HG03064 (cell line): Measurements from ENCODE around the gene AGPAT2.
A peak's percentile ranks its signal among the peaks of the same experiment; 100 is the strongest.

Experiments
- ATAC-seq: cut with Tn5 transposase; IDR thresholded peaks from one replicate; pipeline ENCODE4 v1.9.1; 2021; ENCODE audit warnings: low read depth; ENCODE audit not compliant: unreplicated experiment

AGPAT2 gene

GRCh38 chr9:136703276-136703860 is 16.1 kb upstream of the AGPAT2 start:
- ATAC-seq: no peak

GRCh38 chr9:136701668-136702053 is 14.4 kb upstream of the AGPAT2 start:
- no peak for ATAC-seq

DNA sequence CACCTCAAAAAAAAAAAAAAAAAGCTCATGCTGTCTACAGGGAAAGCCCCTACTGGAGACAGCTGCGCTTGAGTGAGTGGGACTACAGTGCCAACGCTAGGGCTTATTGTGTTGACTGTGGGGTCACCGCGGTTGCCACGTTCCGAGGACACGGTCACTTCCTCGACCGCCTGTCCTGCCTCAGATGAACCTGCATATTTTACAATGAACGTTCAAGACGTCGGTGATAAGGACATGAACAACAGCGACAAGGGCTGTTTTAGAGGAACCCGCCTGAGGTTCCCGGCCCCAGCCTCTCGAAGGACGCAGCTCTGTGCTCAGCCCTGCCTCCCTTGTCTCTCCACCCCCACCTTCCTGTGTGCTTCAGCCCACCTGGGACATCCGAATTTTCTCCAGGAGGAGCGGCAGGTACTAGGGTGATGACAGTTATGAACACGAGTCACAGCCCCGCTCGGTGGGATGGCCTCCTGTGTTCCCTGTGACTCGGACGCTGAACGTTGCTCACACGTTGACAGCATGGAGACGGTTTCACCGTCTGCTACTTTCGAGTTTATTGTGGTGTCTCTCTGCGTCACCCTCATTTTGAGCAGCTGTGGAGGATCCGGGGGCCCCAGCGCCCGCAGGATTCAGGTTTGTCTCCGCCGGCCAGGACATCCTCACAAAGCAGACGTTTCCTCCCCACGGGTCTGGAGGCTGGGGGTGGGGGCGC is 13.9 kb upstream of the AGPAT2 start:
- ATAC-seq: peak; percentile 51

GRCh38 chr9:136700304-136700703 is 13.0 kb upstream of the AGPAT2 start:
- no peak for ATAC-seq

GRCh38 chr9:136698635-136699246 is 11.5 kb upstream of the AGPAT2 start:
- no peak for ATAC-seq

GRCh38 chr9:136697821-136698526 is 10.7 kb upstream of the AGPAT2 start:
- no peak for ATAC-seq

GRCh38 chr9:136697146-136697820 is 10.0 kb upstream of the AGPAT2 start:
- ATAC-seq: no peak

- no peak for ATAC-seq
Observed at GRCh38 chr9:136696502-136696901, 9.2 kb upstream of the AGPAT2 start.

DNA sequence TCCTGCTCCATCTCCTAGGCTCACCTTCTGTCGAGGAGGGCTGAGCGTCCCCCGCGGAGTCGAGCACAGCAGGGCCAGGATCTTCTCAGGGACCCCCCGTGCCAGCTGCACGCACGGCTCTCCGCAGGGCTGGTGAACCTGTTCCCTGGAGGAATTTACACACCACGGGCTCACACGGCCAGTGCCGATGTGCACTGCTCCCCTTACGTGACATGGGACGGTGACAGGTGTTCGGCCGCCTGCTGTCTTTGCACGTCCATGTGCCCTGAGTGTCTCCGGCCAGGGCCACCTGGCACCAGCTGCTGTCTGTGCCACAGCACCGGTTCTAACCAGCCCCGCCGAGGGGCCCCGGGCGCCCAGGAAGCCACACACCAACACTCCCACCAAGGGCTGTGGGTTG is 8.7 kb upstream of the AGPAT2 start:
- ATAC-seq: no peak

DNA sequence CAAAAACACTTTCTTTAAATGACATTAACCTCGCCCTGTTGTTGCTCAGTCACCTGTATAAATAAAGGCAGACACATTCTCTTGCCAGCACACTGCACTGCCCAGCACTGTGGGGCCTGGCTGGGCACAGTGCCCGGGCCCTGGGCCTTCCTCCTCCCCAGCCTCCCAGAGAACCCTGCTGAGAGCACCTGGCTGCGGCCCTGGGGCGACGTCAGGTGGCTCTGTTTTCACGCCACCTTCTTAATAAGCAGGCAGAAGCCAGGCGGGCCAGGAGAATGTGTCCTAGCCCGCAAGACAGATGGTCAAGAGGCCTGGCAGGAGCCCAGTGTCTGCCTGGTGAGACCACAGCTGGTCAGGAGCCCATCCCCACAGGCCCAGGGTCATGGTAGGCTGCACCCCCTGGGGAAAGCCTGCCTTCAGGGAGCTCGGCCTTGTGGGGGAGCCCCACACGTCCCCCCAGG is 8.2 kb upstream of the AGPAT2 start:
- no peak for ATAC-seq

- ATAC-seq: no peak
Observed at GRCh38 chr9:136694872-136695247, 7.6 kb upstream of the AGPAT2 start.

DNA sequence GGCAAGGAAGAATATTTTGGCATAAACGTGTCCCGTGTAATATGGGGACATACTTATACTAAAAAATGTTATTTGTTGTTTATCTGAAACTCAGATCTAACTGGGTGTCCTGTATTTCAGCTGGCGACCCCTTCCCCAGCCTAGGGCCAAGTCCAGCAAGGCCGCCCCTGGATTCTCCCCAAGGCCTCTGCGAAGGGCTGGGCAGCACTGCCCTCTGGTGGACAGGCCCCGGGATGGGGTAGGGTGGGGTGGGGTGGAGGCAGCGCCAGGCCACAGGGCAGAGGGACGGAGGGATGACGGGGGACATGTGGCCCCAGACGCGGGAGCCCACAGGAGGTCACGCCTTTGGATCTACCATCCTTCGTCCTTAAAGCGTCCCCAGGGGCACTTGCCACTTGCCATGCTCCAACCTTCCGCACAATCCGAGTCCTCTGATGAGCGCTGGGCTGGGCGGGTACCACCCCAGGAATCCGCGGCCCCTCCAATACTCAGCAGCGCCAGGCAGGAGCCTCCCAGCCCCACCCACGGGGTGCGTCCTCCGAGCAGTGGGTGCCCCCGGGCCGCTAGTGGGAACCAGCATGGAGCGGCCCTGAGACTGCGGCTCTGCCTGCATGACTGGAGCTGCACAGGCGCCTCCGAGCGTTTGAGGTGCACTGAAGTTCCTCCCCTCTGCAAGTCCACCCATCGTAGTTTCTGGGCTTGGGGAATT is 7.1 kb upstream of the AGPAT2 start:
- ATAC-seq: no peak

DNA sequence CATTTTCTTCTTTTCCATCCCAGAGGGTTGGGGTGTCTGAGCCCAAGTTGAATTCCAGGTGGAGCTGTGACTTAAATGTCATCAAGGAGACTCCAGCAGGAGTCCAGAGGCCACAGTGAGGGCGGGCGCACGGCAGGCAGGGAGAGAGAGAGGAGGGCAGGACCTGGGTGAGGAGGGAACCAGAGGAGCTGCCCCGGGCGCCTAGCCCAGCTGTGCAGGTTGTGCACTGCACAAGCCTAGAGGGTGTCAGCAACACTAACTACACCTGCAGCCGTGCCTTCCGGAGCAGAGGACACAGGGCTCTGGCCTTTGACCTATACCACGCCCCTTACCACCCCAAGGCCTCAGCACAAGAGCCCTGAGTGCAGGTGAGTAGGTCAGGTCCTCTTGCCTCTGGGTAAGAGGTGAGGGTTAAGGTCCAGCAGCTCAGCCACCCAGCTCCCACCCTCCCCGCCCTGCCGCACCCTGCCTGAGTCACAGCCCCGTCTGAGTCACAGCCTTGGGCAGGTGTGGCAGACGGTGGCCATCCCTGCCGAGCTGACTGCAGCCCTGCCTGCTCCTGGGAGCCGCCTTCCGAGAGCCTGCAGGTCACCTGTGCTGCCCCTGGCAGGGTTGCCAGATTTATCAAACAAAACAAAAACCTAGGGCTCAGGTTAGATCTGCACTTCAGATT is 6.4 kb upstream of the AGPAT2 start:
- no peak for ATAC-seq

GRCh38 chr9:136693135-136693489 is 5.9 kb upstream of the AGPAT2 start:
- ATAC-seq: no peak

GRCh38 chr9:136692185-136693134 is 5.2 kb upstream of the AGPAT2 start:
- ATAC-seq: no peak

DNA sequence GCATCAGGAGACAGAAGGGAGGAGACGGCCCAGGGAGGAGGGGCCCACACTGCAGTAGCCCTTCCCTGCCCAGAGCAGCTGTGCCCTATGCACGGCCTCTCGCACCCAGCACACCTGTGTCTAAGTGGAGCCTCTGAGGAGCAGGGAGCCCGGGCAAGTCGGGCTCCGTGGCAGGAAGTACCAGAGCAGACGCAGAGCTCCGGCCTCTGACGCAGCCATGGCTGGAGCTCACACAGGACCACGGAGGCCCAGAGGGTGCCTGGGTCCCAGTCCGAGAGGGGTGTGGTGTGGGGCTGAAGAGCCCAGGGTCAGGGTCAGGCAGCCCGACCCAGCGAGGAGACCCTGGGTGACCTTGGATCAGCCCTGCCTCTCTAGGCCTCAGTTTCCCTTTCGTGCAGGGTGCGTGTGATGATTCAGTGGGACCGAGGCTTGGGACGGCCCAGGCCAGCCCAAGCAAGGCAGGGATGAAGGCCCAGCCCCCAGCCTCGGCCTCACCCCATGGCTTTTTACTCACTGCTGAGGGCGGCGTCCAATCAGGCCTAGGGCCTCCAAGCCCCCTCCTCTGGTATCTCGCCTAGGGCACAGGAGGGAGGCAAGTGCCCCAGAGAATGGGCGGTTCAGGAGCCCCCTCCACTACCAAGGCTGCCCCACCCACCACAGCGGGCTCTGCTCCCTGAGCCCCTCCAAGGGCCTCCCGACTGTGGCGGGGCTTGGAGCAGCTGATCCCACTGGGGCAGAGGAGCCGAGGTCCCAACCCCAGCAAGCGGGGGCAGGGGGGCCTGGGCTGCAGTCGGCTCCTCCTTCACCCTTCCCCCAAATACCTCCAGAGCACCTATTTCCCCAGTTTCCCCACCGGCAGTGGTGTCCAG is 4.3 kb upstream of the AGPAT2 start:
- ATAC-seq: no peak

GRCh38 chr9:136690806-136691261 is 3.6 kb upstream of the AGPAT2 start:
- no peak for ATAC-seq
